Medulla oblongata (tissue), 1 donor: ENCODE data around the gene CD5L.

Experiments used
- DNase-seq: peaks from one replicate; pipeline ENCODE4 v3.0.0-alpha.2; 2015; ENCODE audit errors: extremely low spot score

CD5L gene

DNA sequence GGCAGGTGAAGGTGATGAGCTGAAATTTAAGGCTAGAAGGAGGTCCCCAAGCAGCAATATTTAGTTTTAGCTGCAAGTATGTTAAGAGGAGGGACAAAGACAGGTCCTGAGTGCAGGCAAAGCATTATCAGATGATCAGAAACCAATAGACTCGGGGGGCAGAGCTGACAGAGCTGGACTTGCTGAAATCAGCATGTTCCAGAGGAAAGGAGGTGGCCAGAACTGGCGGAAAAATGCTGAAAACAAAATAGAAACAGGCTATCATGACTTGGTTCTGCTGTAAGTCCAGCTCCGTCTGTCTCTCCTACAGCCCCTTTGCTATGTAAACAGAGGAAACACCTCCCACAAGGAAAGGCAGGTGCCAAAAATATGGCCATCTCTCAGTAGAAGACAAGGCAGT, at the start of gene CD5L:
TSS of gene CD5L (minus strand) at position 101 of the 400 bp plus-strand sequence. CDS start 107 bp downstream, outside the sequence.
- no peak for DNase-seq

DNA sequence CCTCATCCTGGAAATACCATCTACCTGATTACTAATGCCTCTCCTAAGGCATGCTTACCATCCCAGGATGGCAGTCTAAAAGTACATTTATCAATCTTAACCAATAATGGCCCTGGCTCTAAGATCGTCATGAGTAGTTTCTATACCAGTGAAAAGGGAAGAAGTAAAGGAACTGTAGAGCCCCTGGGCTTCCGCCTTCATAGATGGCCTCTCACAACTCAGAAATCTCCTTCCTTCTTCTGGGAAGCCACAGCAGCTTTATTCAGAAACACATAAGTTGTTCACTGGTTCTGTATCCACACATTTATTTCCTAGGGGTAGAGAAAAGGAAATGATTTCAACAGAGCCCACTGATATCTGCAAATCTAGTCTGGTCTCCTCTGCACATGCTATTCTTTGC, 41.0 kb upstream of the CD5L start:
- peak; percentile 28 for DNase-seq

DNA sequence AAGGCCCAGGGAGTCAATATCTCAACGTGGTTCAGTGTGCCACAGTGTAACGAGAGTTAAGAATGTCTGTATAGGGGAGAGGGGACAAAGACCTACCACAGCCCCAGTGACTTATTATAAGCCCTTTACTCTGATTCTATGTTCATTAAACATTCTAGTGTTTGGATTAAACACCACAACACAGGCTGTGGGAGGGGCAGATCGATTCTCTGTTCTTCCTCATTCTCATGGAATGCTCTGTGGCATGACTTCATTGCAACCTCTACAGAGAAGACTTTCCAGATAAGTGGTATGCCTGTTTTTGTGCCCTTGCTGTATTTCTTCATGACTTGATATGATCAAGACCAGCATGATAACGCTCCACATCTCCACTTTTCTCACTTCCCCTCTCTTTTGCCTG, 39.0 kb upstream of the CD5L start:
- DNase-seq = no peak

DNA sequence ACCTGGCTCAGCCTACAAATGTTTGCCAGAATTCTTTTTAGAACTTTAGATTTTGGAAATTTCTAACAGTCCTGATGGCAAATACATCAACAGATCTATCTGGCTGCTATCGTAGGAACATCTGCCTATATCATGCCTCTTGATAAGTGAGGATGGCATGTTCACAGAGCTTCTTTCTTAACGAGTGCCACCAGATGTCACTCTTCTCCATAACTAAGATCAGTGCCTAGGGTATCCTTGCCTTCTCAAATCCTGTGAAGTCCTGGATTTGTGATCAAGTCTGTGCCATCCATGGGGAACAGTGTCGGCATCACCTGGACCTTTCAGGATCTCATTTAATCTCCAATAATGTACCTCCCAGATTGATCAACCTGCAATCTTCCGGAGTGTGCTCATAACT, 36.5 kb upstream of the CD5L start:
- DNase-seq = peak; percentile 67

DNA sequence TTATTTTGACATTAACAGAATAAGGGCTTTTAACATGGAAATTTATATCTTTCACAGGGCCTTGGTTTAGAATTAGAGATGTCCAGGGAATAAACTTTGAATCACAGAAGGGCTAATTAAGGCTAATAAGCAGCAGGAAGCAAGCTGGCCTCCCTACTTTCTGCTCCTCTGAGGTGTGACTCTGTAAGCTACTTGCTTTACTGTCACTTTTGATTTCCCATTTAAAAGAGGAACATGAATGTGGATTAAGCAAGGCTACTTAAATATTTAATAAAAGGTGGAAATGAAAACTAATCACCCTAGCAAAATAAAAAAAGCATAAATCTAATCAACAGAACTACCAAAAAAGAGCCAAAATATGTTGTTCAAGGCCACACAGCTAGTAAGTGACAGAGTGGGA, 28.9 kb upstream of the CD5L start:
- no peak for DNase-seq

DNA sequence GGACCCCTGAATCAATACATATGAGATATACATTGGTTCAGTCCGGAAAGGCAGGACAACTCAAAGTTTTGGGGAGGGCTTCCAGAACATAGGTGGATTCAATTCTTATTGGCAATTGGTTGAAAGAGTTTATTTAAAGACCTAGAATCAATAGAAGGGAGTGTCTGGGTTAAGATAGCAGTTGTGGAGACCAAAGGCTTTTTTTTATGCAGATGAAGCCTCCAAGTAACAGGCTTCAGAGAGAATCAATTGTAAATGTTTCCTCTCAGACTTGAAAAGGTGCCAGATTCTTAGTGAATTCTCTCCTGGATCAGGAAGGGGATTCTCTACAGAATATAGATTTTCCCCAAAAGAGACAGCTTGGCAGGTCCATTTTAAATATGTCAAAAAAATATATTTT, 27.0 kb upstream of the CD5L start:
- no peak for DNase-seq

DNA sequence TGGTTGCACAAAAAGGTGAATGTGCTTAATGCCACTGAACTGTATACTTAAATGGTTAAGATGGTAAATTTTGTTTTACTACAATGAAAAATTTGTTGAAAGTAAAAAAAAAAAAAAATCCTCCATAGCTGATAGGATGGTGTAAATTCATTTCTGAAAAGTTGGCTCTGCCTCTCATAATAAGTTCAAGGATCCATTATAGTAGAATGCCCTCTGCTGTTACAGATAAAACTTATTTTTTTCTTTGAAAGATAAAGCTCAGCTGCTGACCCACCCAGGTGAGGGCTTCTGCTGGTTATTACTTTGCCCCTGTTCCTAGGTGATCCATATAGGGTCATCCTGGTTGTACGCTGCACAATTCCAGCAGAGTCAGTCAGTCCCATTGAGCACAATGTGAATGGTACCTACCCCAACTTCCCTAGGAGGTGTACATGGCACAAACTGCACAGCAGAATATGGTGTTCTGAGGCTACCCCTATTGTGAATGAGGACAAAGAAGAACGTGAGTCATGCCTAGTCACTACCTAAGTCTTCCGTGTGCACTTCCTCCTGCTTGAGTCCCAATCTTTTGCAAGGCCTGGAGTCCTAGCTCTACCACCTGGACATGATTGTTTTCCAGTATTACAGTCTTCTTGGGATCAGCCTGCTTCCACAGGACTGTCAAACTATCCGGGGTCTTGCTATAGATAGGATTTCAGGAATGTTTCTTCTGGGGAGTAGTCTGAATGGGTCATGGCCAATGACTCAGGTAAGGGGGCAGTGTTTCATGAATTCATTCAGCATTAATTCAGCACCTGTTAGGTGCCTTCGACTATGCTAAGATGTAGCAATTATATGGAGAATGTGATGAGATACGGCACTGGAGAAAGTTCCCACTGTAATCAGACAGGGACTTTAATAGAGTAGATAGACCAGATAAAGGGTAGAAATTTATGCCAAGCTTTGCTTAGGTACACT, 20.8 kb upstream of the CD5L start:
- no peak for DNase-seq

DNA sequence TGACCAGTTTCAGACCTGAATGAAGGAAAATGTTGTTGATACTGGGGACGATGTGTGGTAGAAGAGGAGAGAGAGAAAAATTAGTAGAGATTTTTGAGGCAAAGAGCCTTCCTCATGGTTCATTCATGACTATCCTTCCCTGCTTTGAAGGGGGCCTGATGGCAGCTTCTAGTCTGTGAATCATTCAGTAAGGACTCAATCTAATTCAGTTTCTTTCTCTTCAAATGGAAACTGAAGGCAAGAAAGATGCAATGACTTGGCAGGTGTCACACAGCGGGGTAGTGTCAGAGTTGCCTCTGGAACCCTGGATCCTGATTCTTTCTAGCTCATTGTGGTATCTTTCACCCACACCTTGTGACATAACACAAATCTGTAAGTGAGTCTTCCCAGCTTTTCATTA, 14.9 kb upstream of the CD5L start:
- DNase-seq = no peak

DNA sequence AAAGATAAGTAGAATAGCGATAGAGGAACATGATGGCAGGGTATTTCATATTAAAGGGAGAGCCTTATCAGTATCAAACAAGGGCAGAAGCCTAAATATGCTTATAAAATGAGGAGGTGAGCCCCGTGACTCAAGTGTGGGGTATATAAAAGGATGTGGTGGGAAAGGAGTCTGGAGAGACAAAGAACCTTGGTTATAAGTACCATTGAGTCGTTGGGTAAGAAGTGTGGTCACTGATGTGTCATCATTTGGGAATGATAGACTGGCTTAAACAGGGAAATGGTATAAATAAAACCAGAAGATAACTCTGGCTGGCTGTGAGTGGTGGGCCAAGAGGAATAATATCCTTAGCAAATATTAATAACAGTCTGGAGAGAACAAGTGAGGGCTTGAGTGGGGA, 10.9 kb upstream of the CD5L start:
- no peak for DNase-seq

DNA sequence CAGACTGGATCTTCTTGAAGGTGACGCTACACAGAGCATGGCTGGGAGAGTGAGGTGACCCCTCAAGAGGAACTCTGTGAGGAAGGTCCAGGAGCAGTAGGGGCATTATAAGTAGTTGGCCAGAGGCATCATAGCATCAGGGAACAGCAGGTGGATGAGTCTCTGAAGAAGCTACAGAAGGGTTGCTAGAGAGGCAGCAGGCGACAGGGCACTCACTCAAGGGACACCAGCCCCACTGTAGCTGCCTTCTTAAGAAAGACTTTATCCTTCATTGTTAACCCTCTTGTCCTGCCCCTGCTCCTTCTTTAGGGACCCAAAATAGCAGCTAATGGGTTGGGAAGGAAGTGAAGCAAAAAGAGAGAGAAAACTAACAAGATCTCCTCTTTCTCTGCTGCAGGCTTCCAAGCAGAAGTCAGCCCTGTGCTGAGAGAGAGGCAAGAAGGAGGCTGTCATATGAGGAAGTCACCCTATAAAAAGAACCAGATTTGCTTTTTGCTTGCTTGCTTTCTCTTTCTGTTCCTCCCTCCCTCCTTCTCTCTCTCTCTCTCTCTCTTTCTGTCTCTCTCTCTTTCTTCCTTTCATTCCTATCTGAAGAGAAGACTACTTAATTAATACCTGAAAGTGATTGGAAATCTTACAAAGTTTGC, 7.7 kb upstream of the CD5L start:
- peak; percentile 59 for DNase-seq

DNA sequence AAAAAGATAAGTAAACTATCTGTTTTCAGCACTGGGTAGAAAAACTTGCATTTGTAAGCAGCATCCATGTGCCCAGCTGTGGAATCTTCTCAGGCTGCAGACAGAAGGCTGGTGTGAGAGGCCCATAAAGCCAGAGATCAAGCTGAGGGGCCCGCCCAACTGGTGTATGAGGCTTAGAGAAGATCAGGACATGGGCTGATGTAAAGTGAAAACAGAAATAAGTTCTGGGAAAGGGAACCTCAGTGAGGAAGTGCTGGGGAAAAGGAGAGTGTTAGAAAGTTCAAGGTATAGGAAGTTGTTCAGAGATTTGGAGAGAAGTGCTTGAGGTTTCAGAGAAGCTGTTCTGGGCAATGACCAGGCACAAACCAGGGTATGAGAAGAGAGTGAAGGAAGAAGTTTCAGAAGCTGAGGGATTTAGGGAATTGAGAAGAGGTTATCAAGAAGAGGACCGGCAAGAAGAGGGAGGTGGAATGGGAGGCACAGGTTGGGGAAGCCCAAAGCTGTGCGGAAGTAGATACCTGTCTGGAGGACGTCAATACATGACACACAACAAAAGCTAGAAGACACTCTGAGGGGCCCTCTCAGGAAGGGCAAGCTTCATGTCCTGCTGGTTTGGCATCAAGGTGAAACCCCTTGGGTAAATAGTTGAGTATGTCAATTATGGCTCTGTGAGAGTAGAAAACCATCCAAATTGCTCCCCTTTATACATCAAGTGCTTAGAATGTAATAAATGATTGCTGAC, 2.7 kb upstream of the CD5L start:
- peak; percentile 70 for DNase-seq

DNA sequence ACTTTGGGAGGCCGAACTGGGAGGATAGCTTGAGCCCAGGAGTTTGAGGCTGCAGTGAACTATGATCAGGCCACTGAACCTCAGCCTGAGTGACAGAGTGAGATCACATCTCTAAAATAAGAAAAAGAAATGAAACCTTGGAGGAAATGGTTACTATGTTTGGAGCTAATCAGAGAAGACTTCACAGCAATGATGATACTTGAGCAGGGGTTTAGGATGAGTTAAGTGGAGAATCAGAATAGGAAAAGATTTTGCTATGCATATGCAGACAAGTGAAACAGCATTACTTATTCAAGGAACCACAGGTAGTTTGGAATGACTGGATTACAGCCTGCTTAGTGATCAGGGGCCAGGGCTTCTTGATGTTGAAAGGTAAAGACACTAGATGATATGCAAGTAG, 1.3 kb upstream of the CD5L start:
- DNase-seq = no peak

DNA sequence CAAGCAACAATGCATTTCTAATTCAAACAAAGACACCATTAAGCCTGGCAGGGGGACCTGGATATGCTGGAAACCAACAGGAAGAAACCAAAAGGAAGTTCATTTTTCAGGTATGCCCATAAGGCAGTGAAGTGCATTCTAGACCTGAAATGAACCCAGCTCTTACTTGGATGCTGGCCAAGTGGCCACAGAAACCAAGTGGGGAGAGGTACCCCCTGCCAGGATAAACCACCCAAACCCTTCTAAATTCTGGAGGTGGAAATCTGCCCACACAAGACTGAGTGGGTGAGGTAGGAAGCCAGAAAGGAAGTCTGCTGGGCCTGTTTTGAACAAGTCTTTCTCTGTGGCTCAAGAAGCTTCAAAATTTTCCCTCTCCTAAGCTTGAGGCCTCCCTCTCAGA, 2.6 kb downstream of the CD5L start:
- DNase-seq = no peak

DNA sequence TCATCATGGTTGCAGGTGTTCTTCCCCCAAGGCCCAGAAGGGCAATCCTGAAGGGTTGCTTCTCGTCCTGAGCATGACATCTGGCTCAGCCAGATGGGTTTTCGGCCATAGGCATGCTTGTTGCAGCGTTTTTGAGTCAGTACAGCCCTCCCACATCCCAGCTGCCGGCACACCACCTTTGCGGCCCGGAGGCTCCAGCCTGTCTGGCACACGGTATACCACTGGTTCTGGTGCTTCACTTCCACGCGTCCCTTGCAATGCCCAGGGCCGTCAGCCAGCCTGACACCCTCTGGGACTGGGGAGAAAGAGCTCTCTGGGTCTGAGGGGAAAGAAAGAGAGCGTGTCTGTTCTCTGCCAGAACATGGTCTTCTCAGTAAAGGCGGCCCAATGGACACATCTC, 7.2 kb downstream of the CD5L start:
- no peak for DNase-seq

DNA sequence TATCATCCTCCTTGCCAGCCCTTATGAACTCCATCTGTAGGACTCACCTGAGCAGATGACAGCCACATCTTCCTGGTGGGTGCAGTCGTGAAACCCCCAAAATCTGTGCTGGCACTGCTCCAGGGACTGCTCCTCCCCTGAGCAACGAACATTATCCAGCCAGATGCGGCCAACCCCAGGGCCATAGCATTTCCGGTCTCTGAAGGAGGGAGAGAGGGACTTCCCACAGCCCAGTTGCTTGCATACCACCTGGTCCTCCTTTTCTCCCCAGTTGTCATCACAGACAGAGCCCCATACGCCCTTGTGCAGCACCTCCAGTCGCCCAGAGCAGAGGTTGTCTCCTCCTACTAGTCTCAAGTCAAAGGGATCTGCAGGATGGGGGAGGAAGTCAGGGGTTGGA, 8.5 kb downstream of the CD5L start:
- no peak for DNase-seq

DNA sequence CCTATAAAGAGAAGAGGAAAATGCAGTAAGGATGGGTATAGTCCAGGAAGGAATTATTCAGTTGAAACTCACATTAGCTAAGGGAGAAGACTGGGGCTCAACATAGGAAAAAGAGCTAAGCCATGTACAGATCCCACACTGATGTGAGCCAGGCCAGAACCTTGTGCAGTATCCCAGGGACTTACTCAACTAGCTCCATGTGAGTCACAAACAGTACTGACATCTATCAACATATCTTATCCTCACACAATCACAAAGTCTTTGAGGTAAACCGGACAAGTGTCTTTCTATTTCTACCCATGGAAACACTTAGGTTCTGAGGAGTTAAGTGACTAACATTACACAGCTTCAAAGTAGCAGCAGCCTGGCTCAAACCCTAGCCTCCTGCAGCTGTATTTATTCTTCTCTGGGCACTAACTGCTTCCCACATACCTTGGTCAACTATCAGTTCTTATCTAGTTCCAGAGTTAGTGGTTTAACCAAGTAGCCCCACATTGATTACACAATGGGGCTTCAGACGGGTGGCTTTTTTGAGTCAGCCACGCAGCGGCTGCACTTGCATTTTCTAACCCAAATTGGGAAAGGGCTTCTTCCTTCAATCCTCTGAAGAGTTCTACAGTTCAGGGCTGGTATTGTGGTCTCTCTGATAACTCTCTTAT, 9.5 kb downstream of the CD5L start:
- no peak for DNase-seq

DNA sequence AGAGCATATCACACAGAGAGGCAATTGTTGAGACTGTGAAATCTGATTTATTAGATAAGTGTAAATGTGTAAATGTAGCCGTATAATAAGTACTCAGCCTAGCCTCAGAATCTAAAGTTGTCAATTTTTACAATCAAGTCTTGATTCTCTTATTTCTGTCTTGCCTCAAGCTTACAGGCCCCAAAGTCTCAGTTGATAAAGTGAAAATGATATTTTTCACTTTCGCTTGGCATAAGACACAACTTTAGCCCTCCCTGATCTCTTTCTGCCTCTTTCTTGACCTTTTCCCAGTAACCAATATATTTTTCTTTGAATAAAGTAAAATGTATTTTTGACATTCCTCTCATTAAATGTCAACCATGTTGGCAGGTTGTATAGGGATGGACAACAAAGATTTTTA, 10.7 kb downstream of the CD5L start:
- DNase-seq = no peak

DNA sequence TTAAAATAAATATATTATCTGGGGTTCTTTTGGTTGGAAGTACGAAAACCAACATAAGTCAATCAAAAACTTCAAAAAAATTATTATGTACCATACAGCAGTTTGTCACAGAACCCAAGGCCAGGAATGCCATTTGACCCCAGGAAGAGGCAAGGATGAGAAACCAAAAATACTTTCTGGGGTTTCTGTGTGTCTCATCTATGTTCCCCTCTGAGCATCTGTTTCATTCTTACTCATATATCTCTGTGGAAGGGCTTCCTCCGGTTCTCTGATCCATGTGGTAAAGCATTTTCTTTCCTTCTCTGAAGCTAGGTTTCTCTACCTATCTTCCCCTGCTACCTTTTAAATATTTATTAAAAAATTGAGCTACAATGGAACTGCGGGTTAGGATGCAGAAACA, 11.9 kb downstream of the CD5L start:
- peak; percentile 6 for DNase-seq

DNA sequence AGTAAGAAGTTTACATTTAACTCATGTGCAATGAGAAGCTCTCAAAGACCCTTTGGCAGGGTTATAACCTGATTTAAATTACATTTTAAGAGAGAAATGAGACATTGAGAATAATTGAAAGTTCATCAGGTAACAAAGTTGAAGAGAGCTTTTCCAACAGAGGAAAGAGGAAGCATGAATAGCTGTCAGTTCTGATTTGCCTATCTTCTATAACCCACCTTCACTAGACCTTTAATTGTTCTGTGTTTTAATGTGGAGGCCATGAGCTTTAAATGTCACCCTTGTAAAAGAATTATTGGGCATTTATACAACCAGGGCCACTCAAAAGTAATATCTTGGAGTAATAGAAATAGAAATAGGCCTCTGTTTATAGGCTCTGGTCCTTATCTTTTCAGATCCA, 12.4 kb downstream of the CD5L start:
- no peak for DNase-seq

DNA sequence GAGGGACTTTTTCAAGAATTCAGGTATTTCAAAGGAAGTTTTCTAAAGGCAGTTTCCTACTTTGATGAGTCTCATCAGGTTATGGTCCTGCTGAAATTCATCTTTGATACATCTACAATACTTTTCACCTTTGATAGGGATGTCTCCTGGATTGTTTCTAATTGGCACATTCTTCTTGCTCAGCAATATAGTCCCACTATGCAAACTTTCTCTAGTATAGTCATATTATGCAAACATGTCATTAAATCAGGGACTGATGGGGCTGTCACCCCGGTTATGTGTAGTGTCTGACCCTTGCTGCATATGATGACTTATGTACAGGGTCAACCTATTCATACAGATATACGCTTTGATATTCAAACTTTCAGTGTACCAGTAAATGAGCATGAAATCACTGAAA, 21.3 kb downstream of the CD5L start:
- DNase-seq = no peak

DNA sequence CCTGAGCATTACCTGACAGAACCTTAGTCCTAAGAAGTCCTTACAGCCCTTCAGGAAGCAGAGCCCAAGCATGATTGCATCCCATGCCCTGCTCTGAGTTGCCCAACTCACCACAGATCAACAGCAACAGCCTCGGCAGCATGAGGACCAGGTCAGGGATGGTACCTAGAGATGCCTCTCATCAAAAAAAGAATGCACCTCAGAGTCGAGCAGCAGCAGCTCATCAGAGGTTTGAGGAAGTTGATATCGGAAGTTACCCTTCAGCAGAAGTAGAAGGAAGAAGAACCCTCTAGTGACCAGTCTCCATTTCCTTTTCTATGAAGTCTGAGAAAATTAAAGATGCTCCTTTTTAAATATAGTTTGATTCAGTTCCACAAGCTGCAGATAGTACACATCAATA, 21.7 kb downstream of the CD5L start, which contains the start of gene FCRL1:
TSS of gene FCRL1 (minus strand) at position 225 of the 400 bp plus-strand sequence. CDS start at position 142, 83 bp downstream.
- peak; percentile 31 for DNase-seq

DNA sequence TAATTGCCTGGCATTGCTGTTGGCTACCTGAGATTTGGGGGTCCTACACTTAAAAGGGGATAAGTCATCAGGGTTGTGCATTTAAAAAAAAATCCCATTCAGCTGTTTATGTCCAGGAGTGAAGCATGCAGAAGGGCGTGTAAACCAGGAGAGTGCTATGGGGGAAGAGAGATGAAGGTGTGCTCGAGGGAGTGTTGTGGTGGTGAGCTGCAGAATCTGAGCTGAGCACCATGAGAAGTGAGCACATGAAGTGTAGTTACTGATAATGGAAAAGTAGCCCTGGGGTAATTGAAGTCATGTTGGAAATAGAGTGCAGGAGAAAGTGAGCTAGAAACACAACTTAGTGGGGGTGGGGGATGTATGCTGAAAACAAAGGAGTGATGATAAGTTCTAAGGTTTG, 22.4 kb downstream of the CD5L start:
- no peak for DNase-seq
